ENCODE measurements around the gene MCF2L. TPM values are rescaled to one million over a fixed set of nuclear protein-coding genes. Genes with fewer than 3 reads are reported as not detected.

Gene MCF2L
- total RNA-seq, 1 experiment from 2014 or later = 9.5 TPM

DNA sequence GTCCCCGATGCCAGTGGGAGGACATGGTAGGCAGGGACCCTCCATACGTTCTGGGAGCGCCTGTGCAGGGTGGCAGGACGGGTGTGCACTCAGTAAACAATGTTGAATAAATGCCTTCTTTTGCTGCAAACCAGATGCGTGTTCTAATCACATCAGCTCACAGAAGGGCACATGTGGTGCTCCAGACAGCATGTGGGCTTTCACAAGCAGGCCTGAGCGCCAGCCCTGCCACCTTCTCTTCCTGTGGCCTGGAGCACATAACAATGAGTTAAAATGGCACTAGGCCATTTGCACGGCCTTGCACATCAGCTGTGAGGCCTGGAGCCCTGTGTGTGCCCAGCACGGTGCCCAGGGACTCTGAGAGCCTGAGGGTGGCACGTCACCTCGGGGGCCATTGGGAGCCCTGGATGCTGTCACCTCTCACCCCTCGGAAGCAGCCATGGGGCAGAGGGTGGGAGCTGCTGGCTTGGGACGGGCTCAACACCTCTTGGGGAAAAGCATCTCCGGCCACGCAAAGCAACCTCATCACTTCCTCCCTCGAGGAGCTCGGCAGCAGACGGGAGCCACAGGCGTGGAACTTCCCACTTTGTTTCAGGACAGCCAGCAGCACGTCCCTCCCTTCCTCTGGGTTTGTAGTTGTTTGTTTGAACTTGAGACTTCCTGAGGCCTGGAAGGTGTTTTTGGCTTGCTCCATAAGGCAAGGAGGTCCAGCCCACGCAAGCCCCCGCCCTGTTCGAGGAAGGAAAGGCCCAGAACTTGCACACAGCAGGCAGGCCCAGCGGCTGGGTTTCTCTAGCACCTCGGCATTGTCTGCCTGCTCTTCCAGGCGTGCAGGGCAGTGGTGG, 9.8 kb downstream of the MCF2L start:
- TF ChIP-seq CTCF (conservative IDR thresholded peaks at IDR 0.05; ENCODE audit: low read depth, low read length) (no peak), EZH2 (IDR thresholded peaks at IDR 0.05; ENCODE audit: borderline replicate concordance, low read depth, low read length, poor library complexity, severe bottlenecking) (no peak)
- DNase-seq (ENCODE audit: low spot score) = no peak
- Histone ChIP-seq H3K4me3 (ENCODE audit: low read depth, low read length, poor library complexity, severe bottlenecking) (no peak overlapping the region), H3K27me3 (replicated peaks; ENCODE audit: insufficient read depth, low read depth, low read length, poor library complexity) (peaks cover 41% of the 10 kb centered on the region), H3K36me3 (ENCODE audit: insufficient read depth, low read length, poor library complexity, severe bottlenecking) (no peaks in the 10 kb centered on the region), H3K9me3 (ENCODE audit: low read depth, low read length, poor library complexity, severe bottlenecking) (no peaks in the 10 kb centered on the region), H3K4me1 (ENCODE audit: insufficient read depth, low read length, poor library complexity, severe bottlenecking) (no peaks in the 10 kb centered on the region), H3K27ac (ENCODE audit: low read depth, low read length, poor library complexity, severe bottlenecking) (no peak overlapping the region)
- no TSS peak for BruUV-seq (replicated peaks)
- CTCF ChIA-PET = no interaction called here
- POLR2A ChIA-PET (ENCODE audit: low non-redundant PET) = no interaction called here
- intact Hi-C loops (cut with micrococcal nuclease; ENCODE audit: unreplicated experiment) = no loop called here

DNA sequence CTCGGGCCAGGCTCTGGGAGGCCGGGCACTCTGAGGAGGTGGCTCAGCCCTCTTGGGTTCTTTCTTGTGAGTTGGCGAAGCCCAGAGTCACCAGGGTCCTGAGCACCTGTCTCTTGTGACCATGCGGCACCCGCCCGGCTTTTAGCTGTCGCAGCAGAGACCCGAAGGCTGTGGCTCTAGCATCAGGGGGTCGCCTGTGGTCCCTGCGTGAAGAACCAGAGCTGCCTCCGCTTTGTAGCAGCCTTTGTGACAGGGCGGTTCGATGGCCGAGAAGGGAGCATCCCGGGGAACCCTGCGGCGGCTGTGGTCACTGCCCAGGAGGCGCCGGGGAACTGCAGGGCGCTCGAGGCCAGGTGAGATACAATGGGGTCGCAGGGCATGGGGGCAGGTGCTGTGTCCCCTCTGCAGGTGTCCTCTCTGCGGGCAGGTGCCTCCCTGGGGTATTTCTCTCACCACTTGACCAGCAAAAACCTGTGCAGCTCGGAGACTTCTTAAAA, 10.4 kb downstream of the MCF2L start:
- ChIA-PET CTCF (no interaction called here), POLR2A (ENCODE audit: low non-redundant PET) (no interaction called here)
- no peak for TF ChIP-seq CTCF (conservative IDR thresholded peaks at IDR 0.05; ENCODE audit: low read depth, low read length)
- TF ChIP-seq EZH2 (IDR thresholded peaks at IDR 0.05; ENCODE audit: borderline replicate concordance, low read depth, low read length, poor library complexity, severe bottlenecking) = no peak

DNA sequence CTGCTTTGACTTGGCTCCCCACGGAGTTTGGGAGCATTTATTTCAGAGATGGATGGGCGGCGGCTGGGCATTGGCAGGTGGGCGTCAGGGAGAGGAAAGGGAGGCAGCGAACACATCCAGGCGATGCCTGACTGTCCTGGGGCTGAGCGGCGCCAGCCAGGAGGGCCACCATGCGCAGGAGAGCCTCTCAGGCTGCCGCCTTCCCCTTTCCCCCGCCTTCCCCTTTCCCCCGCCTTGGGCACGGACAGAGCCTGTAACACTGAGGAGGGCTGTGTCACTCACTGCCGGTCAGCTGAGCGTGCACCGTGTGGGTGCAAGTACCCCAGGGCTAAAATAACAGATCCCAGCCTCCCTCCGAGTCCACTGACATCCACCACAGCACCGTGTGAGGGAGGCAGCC, 11.4 kb downstream of the MCF2L start:
- no peaks in the 10 kb centered on the region for H3K4me1 ChIP-seq (ENCODE audit: insufficient read depth, low read length, poor library complexity, severe bottlenecking)
- H3K27me3 ChIP-seq (replicated peaks; ENCODE audit: insufficient read depth, low read depth, low read length, poor library complexity) = peaks cover 42% of the 10 kb centered on the region

More for the DNA sequence above, 10.4 kb downstream of the MCF2L start:
- Histone ChIP-seq H3K9me3 (ENCODE audit: low read depth, low read length, poor library complexity, severe bottlenecking) (no peaks in the 10 kb centered on the region), H3K4me1 (ENCODE audit: insufficient read depth, low read length, poor library complexity, severe bottlenecking) (no peaks in the 10 kb centered on the region), H3K27ac (ENCODE audit: low read depth, low read length, poor library complexity, severe bottlenecking) (no peak overlapping the region), H3K36me3 (ENCODE audit: insufficient read depth, low read length, poor library complexity, severe bottlenecking) (no peaks in the 10 kb centered on the region), H3K27me3 (replicated peaks; ENCODE audit: insufficient read depth, low read depth, low read length, poor library complexity) (peaks cover 44% of the 10 kb centered on the region), H3K4me3 (ENCODE audit: low read depth, low read length, poor library complexity, severe bottlenecking) (no peak overlapping the region)
- intact Hi-C loops (cut with micrococcal nuclease; ENCODE audit: unreplicated experiment) = no loop called here
- no peak for DNase-seq (ENCODE audit: low spot score)
- no TSS peak for BruUV-seq (replicated peaks)

More for the DNA sequence above, 11.4 kb downstream of the MCF2L start:
- no peak for TF ChIP-seq EZH2 (IDR thresholded peaks at IDR 0.05; ENCODE audit: borderline replicate concordance, low read depth, low read length, poor library complexity, severe bottlenecking)
- TF ChIP-seq CTCF (conservative IDR thresholded peaks at IDR 0.05; ENCODE audit: low read depth, low read length) = no peak
- no peak for DNase-seq (ENCODE audit: low spot score)
- no TSS peak for BruUV-seq (replicated peaks)
- POLR2A ChIA-PET (ENCODE audit: low non-redundant PET) = no interaction called here
- Histone ChIP-seq H3K4me3 (ENCODE audit: low read depth, low read length, poor library complexity, severe bottlenecking) (no peak overlapping the region), H3K36me3 (ENCODE audit: insufficient read depth, low read length, poor library complexity, severe bottlenecking) (no peaks in the 10 kb centered on the region), H3K27ac (ENCODE audit: low read depth, low read length, poor library complexity, severe bottlenecking) (no peak overlapping the region), H3K9me3 (ENCODE audit: low read depth, low read length, poor library complexity, severe bottlenecking) (no peaks in the 10 kb centered on the region)
- intact Hi-C loops (cut with micrococcal nuclease; ENCODE audit: unreplicated experiment) = no loop called here
- CTCF ChIA-PET = no interaction called here
